NCI-H1436 treated with DMSO at 0.1 percent for 48 hours (cell line): ENCODE data around the gene NR2F1.
A peak's percentile ranks its signal among the peaks of the same experiment; 100 is the strongest.
"Not testable (repeated sequence)": the region's sequence is repeated elsewhere in the genome, so short reads cannot be mapped to it uniquely, and the experiment has no call there.

ENCODE experiments used
- DNase-seq: peaks from one replicate; lab custom pipeline; 2025; lab: John Stamatoyannopoulos, UW

The NR2F1 gene

DNA sequence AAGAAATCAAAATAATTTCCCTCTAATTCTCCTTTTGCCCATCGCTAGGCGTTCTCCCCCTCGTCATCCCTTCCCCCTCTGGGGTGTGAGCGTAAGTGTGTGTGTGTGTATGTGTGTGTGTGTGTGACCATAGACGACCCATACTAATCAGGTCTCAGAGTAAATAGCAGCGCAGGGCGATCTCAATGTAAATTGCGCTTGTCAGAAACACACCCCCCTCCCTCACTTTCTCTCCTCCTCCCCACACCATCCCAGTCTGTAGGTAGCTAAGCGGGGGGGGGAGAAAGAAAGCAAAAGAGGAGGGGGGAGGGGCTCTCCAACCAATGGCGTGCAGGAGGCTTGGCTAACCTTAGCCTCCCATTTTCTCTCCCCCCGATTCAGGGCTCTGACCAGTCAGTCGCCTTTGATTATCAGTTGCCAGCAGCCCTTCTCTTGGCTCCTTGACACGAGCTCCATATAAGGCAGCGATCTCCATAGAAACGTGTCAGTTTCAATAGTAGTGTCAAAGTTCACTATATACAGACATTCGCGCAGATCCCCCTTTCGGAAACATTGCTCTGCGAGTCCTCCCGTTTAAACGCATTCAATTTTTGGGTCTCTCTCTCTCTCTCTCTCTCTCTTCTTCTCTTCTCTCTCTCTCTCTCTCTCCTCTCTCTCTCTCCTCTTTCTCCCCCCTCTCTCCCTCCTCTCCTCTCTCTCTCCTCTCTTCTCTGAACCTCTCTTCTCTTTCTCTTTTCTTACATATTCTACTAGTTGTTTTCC, at the start of gene NR2F1:
Gene NR2F1 (plus strand): TSS at position 546 of the 762 bp plus-strand sequence. CDS start 1,802 bp downstream, outside the sequence.
- peak; percentile 91 for DNase-seq

DNA sequence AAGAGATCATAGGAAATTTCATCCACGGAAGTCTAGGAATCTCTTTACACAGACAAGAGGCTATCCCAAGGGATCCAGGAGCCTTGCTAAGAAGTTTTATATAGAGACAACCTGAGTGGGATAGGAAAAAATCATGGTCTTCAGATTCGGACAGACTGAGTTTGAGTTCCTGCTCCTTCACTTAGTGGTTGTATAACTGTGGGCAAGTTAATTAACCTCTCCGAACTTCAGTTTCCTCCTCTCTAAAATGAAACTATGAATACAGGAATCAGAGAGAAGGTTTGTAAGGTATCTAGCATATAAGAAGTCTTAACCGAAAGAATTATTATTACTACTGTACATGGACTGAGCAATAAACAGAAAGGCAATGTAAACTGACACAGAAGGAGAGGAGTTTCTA, 37.1 kb upstream of the NR2F1 start:
- DNase-seq: no peak

DNA sequence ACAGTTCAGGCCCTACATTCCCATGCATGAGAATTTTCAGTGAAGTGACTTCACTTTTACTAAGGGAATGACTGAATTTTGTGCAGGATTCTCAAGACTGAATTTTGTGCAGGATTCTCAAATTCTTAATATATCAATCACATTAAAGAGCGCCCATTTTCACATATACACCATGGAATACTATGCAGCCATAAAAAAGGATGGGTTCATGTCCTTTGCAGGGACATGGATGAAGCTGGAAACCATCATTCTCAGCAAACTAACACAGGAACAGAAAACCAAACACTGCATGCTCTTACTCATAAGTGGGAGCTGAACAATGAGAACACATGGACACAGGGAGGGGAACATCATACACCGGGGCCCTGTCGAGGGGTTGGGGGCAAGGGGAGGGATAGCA, 33.4 kb upstream of the NR2F1 start:
- DNase-seq: not testable (repeated sequence)

GRCh38 chr5:93557021-93557604, 25.9 kb upstream of the NR2F1 start:
- no peak for DNase-seq

DNA sequence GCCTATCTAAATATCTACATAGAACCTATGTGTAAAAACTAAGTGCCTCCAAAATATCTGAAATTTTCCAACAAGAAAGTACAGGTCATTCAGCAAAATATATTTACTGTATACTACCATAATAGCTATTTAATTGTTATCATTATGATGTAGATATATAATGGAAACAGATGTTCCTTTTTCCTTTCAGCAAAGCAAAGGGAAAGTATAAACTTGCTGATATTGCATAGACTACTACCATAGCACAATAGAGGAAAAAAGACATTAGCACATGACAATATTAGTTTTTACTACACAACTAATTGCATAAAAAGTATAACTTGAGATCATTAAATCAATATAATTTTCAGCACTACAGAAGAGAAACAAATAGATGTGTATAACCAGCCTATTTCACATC, 16.9 kb upstream of the NR2F1 start:
- no peak for DNase-seq

GRCh38 chr5:93567424-93567823, 15.6 kb upstream of the NR2F1 start:
- DNase-seq: no peak

DNA sequence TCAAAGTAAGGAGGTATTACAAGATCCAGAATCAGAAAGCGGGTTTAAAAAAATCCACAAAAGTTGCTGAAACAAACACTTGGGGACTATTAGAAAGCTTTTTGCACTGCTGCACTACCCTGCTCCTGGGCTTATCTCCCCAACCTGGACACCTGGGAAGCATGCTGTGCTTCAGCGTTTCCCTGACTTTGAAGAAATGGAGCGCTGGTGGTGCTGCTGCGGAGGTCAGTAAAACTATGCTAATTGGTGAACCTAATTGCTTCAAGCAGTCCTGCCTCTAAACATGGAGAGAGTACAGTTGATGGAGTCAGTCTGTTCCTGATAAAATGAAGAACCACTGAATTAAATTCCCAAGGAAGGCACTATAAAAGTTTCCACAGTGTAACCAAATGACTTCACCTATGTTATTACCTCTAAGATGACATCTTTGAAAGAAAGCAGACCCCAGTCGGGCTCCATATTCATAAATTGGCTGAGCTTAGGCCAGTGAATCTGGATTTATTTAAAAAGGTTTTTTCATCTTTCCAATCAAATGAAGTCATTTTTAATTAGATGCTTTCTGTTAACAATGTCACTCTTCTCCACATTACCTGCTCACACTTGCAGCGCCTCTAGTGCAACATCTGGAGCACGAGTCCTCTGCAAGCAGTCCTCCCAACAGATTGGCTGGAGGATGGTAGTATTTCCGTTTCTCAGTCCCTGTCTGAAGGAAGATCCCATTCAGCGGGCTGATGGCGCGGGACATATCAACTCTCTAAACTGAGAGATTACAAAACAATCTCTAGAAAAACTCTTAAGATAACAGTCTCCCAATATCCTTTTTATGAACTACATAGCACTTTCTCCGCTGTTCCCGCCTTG, 13.5 kb upstream of the NR2F1 start:
- DNase-seq: no peak

GRCh38 chr5:93570294-93571113, 12.5 kb upstream of the NR2F1 start:
- DNase-seq: no peak

GRCh38 chr5:93571114-93571949, 11.7 kb upstream of the NR2F1 start:
- no peak for DNase-seq

- DNase-seq: no peak
Measured at GRCh38 chr5:93572101-93572607, 10.9 kb upstream of the NR2F1 start.

DNA sequence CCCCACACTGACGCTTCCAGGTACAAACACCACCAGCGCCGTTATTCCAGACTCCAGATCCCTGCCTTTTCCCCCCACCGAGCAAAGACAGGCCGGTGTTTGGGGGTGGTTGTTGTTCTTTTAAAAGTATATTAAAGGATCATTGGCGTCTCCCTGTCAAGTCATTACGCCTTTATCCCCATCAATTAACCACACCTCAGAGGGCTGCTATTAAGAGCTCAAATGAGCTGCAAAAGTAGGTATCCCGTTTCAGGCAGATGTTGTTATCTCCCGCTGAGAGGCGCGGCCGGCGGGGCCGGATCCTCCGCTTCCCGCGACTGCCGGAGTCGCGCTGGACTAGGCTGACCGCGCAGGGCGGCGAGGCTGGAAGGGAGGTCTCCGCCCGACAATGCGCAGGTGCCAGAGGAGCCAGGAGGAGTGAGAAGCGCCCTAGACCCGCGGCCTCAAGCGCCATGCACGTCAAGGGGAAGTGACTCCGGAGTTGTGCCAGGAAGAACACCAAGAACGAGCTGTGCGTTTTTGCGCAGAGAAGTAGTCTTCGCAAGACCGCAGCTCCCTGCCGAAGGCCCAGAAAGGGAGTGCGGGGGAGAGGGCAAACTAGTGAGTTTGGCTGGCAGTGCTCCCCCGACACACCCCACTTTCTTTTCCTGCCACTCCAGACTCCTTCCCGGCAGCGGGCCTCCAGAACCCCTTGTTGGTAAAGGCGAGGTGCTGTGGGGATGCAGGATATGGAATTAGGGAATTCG, 10.2 kb upstream of the NR2F1 start:
- DNase-seq: no peak

DNA sequence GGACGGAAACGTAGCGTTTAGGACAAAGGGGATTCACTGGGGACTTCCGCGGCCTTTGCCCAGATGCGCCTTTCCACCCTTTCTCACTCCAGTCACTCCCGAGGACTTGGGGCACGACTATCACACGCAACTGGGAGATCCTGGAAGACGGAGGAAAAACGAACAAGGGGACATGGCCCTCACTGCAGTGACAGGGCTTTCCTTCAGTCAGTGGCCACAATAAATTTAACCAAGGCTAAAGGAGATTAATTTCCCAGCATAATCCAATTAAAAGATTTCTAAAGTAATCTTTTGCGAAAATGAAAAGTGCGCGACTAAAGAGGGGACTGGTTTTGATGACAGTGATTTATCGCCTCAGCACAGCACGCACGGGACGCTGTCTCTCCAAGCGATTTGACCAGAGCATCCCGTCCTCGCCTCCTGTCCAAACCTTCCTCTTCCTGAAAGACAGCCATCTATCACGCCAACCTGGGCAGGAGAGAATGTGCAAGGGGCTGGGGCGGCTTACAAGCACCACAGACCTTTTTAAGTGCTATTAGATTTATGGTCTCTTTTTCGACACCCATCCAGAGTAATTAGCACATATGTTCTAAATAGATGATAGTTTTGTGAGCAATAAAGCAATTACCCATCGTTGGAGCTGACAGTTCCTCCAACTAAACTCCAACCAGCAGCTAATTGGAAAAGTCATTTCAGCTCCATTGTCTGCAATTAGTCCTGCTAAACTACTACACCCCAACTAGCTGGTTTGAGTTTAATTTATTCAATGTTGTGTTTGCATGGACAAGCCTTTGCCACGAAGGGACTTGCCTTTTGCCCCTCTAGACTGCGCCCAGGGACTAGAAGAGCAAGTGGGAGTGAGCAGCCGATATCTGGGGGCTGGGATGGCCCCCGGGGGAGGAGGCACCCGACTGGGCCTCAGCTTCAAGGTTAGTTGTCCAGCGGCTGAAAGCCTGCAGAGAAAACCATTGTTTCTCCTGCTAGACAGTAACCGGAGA, 9.4 kb upstream of the NR2F1 start:
- DNase-seq: no peak

GRCh38 chr5:93574491-93575305, 8.3 kb upstream of the NR2F1 start:
- no peak for DNase-seq

GRCh38 chr5:93575461-93576414, 7.3 kb upstream of the NR2F1 start:
- DNase-seq: no peak

DNA sequence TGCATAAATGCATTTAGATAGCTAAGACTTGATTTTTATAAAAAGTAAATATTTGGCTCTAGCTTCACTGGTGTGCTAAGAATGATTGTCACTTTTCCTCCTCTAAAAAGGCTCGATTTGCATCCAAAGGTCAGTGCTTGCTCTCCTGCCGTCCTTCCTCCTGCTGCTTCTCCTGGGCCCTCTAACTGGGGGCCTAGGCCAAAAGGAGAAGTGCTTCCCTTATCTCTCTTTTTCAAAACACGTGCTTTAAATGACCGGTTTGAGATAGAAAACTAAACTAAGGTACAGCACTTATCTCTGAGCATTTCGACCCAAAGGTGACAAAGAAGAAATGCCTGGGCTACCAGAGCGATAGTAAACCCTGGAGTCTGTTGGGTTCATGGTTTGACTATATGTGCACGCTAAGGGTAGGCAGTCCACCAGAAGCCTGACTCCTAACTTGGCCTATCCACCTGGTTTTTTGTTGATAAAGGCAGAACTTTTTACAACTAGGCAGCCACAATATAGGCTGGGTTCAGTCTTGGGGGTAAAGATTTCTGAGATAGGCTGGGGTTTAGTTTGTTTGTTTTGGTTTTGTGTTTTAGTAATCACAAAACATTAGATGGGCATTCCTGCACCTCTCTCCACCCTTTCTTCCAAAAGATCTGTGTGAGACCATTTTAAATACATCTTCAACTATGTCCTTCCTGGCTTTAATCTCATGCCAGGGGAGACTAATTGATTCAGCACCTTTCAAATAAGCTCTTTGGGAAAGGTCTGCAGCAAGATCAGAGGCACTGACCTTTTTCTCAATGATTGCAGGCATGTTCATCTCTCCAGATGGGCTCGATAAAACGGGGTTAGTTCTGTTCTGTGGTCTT, 5.8 kb upstream of the NR2F1 start:
- DNase-seq: no peak
